HepG2 (cell line): ENCODE data around the gene STAT6. TPM values are rescaled to one million over a fixed set of nuclear protein-coding genes. Genes with fewer than 3 reads are reported as not detected.

Experiments
- AKAP8 ChIP-seq: sonication (generic); formaldehyde crosslinking; IDR thresholded peaks from 2 replicates; pipeline ENCODE4 v1.5.1; 2020; ENCODE audit warnings: mild to moderate bottlenecking, missing genetic modification reagents
- ARID2 ChIP-seq: sonication (generic); formaldehyde crosslinking; IDR thresholded peaks from 2 replicates; pipeline ENCODE4 v1.8.1; 2022; ENCODE audit warnings: mild to moderate bottlenecking, missing genetic modification reagents, borderline replicate concordance
- BORCS8-MEF2B ChIP-seq: sonication (generic); formaldehyde crosslinking; IDR thresholded peaks from 2 replicates; pipeline ENCODE4 v1.8.0; 2022; ENCODE audit warnings: mild to moderate bottlenecking, missing genetic modification reagents
- CSRNP1 ChIP-seq: sonication (generic); formaldehyde crosslinking; IDR thresholded peaks from 2 replicates; pipeline ENCODE4 v1.8.1; 2023; ENCODE audit warnings: mild to moderate bottlenecking, missing genetic modification reagents
- ELF3 ChIP-seq: IDR thresholded peaks from 2 replicates; pipeline ENCODE4 v1.6.1; 2016; ENCODE audit warnings: missing genetic modification reagents, missing compliant biosample characterization
- ETV6 ChIP-seq: sonication (generic); formaldehyde crosslinking; conservative IDR thresholded peaks from 2 replicates; pipeline ENCODE4 v1.4.0; 2020; ENCODE audit warnings: missing genetic modification reagents
- FOXA3 ChIP-seq: IDR thresholded peaks from 2 replicates; pipeline ENCODE4 v1.6.1; 2016; ENCODE audit warnings: missing genetic modification reagents, missing compliant biosample characterization
- GMEB2 ChIP-seq: IDR thresholded peaks from 2 replicates; pipeline ENCODE4 v1.6.1; 2016; ENCODE audit warnings: missing biosample characterization, missing genetic modification reagents, low read depth
- HMG20A ChIP-seq: IDR thresholded peaks from 2 replicates; pipeline ENCODE4 v1.6.1; 2016; ENCODE audit warnings: borderline replicate concordance
- HOXA3 ChIP-seq: sonication (generic); formaldehyde crosslinking; IDR thresholded peaks from 2 replicates; pipeline ENCODE4 v1.5.0; 2020; ENCODE audit warnings: missing genetic modification reagents
- MAFG ChIP-seq: sonication (generic); formaldehyde crosslinking; IDR thresholded peaks from 2 replicates; pipeline ENCODE4 v1.5.1; 2020; ENCODE audit warnings: mild to moderate bottlenecking, missing genetic modification reagents
- MYPOP ChIP-seq: sonication (generic); formaldehyde crosslinking; IDR thresholded peaks from 2 replicates; pipeline ENCODE4 v1.8.1; 2023; ENCODE audit warnings: mild to moderate bottlenecking, moderate library complexity, missing genetic modification reagents
- NAIF1 ChIP-seq: sonication (generic); formaldehyde crosslinking; IDR thresholded peaks from 2 replicates; pipeline ENCODE4 v1.5.0; 2020; ENCODE audit warnings: mild to moderate bottlenecking, missing genetic modification reagents, borderline replicate concordance
- NFE2L1 ChIP-seq: sonication (generic); formaldehyde crosslinking; IDR thresholded peaks from 2 replicates; pipeline ENCODE4 v1.4.0; 2020; ENCODE audit warnings: missing genetic modification reagents, mild to moderate bottlenecking, borderline replicate concordance
- NFKB2 ChIP-seq: sonication (generic); formaldehyde crosslinking; IDR thresholded peaks from 2 replicates; pipeline ENCODE4 v1.4.0; 2020; ENCODE audit warnings: missing genetic modification reagents, borderline replicate concordance
- NPAS2 ChIP-seq: sonication (generic); formaldehyde crosslinking; IDR thresholded peaks from 2 replicates; pipeline ENCODE4 v1.8.0; 2022; ENCODE audit warnings: mild to moderate bottlenecking, missing genetic modification reagents, borderline replicate concordance
- NR2F2 ChIP-seq: IDR thresholded peaks from 2 replicates; pipeline ENCODE4 v1.6.1; 2012; ENCODE audit warnings: low read depth, inconsistent platforms, borderline replicate concordance
- RAD21 ChIP-seq: fragments of 450-650 bp; formaldehyde crosslinking; IDR thresholded peaks from 2 replicates; pipeline ENCODE4 v1.5.0; 2020; ENCODE audit warnings: mild to moderate bottlenecking
- SIN3B ChIP-seq: fragments of 150-350 bp; IDR thresholded peaks from 2 replicates; pipeline ENCODE4 v1.6.1; 2014; ENCODE audit warnings: low read length
- SIX4 ChIP-seq: sonication (generic); formaldehyde crosslinking; IDR thresholded peaks from 2 replicates; pipeline ENCODE4 v1.4.0; 2020; ENCODE audit warnings: missing genetic modification reagents
- SMC3 ChIP-seq: IDR thresholded peaks from 2 replicates; pipeline ENCODE4 v1.6.1; 2011; ENCODE audit warnings: low read length, improper control_type of control experiment
- SRF ChIP-seq: IDR thresholded peaks from 2 replicates; pipeline ENCODE4 v1.6.1; 2011; ENCODE audit warnings: mild to moderate bottlenecking, low read depth, low read length, moderate library complexity
- ZBTB20 ChIP-seq: sonication (generic); formaldehyde crosslinking; IDR thresholded peaks from 2 replicates; pipeline ENCODE4 v1.8.1; 2023; ENCODE audit warnings: missing genetic modification reagents, low read depth, mild to moderate bottlenecking, borderline replicate concordance
- ZBTB44 ChIP-seq: sonication (generic); formaldehyde crosslinking; IDR thresholded peaks from 2 replicates; pipeline ENCODE4 v1.4.0; 2020; ENCODE audit warnings: missing genetic modification reagents
- ZNF101 ChIP-seq: sonication (generic); formaldehyde crosslinking; IDR thresholded peaks from 2 replicates; pipeline ENCODE4 v1.4.0; 2020; ENCODE audit warnings: mild to moderate bottlenecking, low read depth, missing genetic modification reagents, borderline replicate concordance
- ZNF720 ChIP-seq: sonication (generic); formaldehyde crosslinking; IDR thresholded peaks from 2 replicates; pipeline ENCODE4 v1.4.0; 2020; ENCODE audit warnings: missing genetic modification reagents
- ZNF777 ChIP-seq: sonication (generic); formaldehyde crosslinking; IDR thresholded peaks from 2 replicates; pipeline ENCODE4 v1.4.0; 2020; ENCODE audit warnings: missing genetic modification reagents
- ZNF878 ChIP-seq: sonication (generic); formaldehyde crosslinking; IDR thresholded peaks from 2 replicates; pipeline ENCODE4 v1.8.1; 2023; ENCODE audit warnings: mild to moderate bottlenecking, missing genetic modification reagents, moderate library complexity
- polyA plus RNA-seq, 8 experiments: library from polyadenylated mRNA; depleted of rRNA in 3 of 8; stranded (reverse) in 7 of 8; unstranded in 1 of 8; fragments of >200 nt; fragmentation: Illumina TruSeq in 4 of 8; extraction: Trizol in 4 of 8; gene quantifications; 2 replicates each; pipeline versions ENCODE4 v1.2.1 to v1.2.3, GENCODE V29; 2011 to 2016; ENCODE audit warnings: low read depth in 4 of 8, missing spikeins in 1 of 8, mixed read lengths in 1 of 8; ENCODE audit not compliant: insufficient read depth in 1 of 8
- total RNA-seq, 5 experiments: library from RNA; depleted of rRNA; stranded (reverse); fragments of >200 nt; fragmentation: Illumina TruSeq; extraction: Trizol; gene quantifications; 2 replicates each; pipeline ENCODE4 v1.2.3, GENCODE V29; 2016; ENCODE audit warnings: low read depth in 1 of 5

Gene STAT6
- total and polyA plus RNA-seq, 2 of the 13 experiments (the other 11 are each of a cell fraction or from before 2014, with no cell fraction given), result 28.0 to 62.2 TPM

GRCh38 chr12:57124261-57124877 is 13.2 kb upstream of the STAT6 start (continued):
- TF ChIP-seq ZNF720 (CRISPR knock-in tag), result no peak
- TF ChIP-seq ZNF878 (CRISPR knock-in tag), result no peak
- no peak for TF ChIP-seq ZBTB20 (CRISPR knock-in tag)
- peak; percentile 93 for TF ChIP-seq SMC3
- TF ChIP-seq ZNF777 (CRISPR knock-in tag), result no peak
- 0 out of 2 replicates have a peak, but pooled peaks have one; percentile 29 for TF ChIP-seq NR2F2
- TF ChIP-seq ELF3 (CRISPR knock-in tag), result peak; percentile 23; the same call in 1 of the 2 replicates
- TF ChIP-seq ZBTB44 (CRISPR knock-in tag), result no peak
- no peak for TF ChIP-seq CSRNP1 (CRISPR knock-in tag)
- no peak for TF ChIP-seq ARID2 (CRISPR knock-in tag)
- no peak for TF ChIP-seq NAIF1 (CRISPR knock-in tag)
- TF ChIP-seq HOXA3 (CRISPR knock-in tag), result no peak
- no peak for TF ChIP-seq NFKB2 (CRISPR knock-in tag)
- no peak for TF ChIP-seq SIX4 (CRISPR knock-in tag)
- TF ChIP-seq BORCS8-MEF2B (CRISPR knock-in tag), result no peak
- TF ChIP-seq MAFG, result no peak
- TF ChIP-seq ZNF101, result no peak
- no peak for TF ChIP-seq GMEB2 (CRISPR knock-in tag)
- peak; percentile 51; the same call in 1 of the 2 replicates for TF ChIP-seq SIN3B
- TF ChIP-seq NPAS2 (CRISPR knock-in tag), result no peak
- no peak for TF ChIP-seq HMG20A
- TF ChIP-seq MYPOP, result no peak
- peak; percentile 90 for TF ChIP-seq RAD21 (CRISPR knock-in tag)
- TF ChIP-seq AKAP8 (CRISPR knock-in tag), result no peak
- TF ChIP-seq ETV6 (CRISPR knock-in tag), result no peak
- TF ChIP-seq FOXA3 (CRISPR knock-in tag), result 0 out of 2 replicates have a peak, but pooled peaks have one; percentile 4
- TF ChIP-seq SRF, result no peak
- no peak for TF ChIP-seq NFE2L1 (CRISPR knock-in tag)
